ENCODE results near the gene RELN.

- TF ChIP-seq BHLHE40 (IDR thresholded peaks at IDR 0.05; ENCODE audit: borderline replicate concordance) (no peak), FOXM1 (IDR thresholded peaks at IDR 0.05; ENCODE audit: borderline replicate concordance) (no peak), PKNOX1 (IDR thresholded peaks at IDR 0.05) (no peak), FOXA1 (IDR thresholded peaks at IDR 0.05) (no peak), L3MBTL2 (conservative IDR thresholded peaks at IDR 0.05) (no peak), HDGF (IDR thresholded peaks at IDR 0.05; ENCODE audit: borderline replicate concordance) (no peak), SUZ12 (IDR thresholded peaks at IDR 0.05) (no peak), SP1 (IDR thresholded peaks at IDR 0.05) (no peak)
Measured at GRCh38 chr7:103773726-103774125, 215.7 kb downstream of the RELN start.

Measured in HEK293T (cell line).